Adrenal gland (tissue), 5 donors: ENCODE results near the gene MRPS22.

Source experiments
- CTCF ChIP-seq, 6 experiments: fragments of 450-650 bp in 4 of 6; fragments of 200-600 bp in 2 of 6; sonication (generic) in 1 of 6; IDR thresholded peaks; 1 replicate in 5 of 6; 2 replicates in 1 of 6; pipeline versions ENCODE4 v1.5.1 to v1.8.0; 2016 to 2021; ENCODE audit warnings: antibody characterized with exemption in 6 of 6, mild to moderate bottlenecking in 2 of 6, moderate library complexity in 1 of 6
- POLR2A ChIP-seq, 2 donors: fragments of 450-650 bp; IDR thresholded peaks; one replicate each; pipeline ENCODE4 v1.6.1; 2017; ENCODE audit warnings: antibody characterized with exemption in 2 of 2, mild to moderate bottlenecking in 2 of 2, moderate library complexity in 1 of 2
- donor health status: DM: no; HTN: no; CAD: no.

DNA sequence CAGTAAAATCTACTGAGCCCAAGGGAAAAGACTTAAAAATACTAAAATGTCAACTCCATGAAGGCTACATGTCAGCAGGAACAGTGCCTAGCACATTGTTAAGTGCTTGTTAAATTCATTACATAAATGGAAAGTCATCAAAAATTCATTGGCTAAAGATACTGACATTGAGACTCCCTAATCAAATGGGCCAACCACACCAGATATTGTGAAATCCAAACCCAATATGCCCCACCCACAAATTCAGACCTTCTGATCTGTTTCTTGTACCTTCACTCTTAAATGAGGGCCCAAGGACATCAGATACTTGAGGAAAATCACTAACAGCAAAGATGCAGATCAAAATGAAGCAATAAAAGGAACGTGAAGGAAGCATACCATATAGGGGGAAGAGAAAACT lies 20.7 kb downstream of the MRPS22 start:
- TF ChIP-seq CTCF (IDR thresholded peaks at IDR 0.05) (no peak), POLR2A (IDR thresholded peaks at IDR 0.05) (no peak)
